Measurements from ENCODE around the gene RNF227. TPM values are rescaled to one million over a fixed set of nuclear protein-coding genes. Genes with fewer than 3 reads are reported as not detected.

Gene RNF227
- total RNA-seq, 1 donor from 2014 or later = 3.0 TPM

DNA sequence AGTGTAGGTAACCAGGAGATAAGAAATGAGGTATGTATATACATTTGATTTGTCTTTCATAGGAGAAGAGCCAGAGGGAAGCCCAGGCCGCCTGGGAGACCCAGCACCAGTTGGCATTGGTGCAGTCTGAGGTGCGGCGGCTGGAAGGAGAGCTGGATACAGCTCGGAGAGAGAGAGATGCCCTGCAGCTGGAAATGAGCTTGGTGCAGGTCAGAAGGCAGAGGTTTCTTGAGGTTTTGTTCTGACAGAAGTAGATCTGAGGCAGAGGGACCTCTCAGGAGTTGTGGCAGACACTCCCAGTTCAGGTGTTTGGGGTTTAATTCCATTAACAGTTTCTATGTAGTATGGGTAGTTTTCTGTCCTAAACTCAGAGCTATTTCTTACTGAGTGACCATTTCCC, 23.9 kb upstream of the RNF227 start:
- Mint-ChIP-seq H3K36me3 (ENCODE audit: unreplicated experiment) (peaks cover 39% of the 10 kb centered on the region), H3K9me3 (ENCODE audit: unreplicated experiment) (no peaks in the 10 kb centered on the region), H3K27me3 (ENCODE audit: unreplicated experiment) (no peaks in the 10 kb centered on the region), H3K27ac (ENCODE audit: unreplicated experiment) (no peak overlapping the region), H3K4me3 (ENCODE audit: unreplicated experiment) (no peak overlapping the region), H3K4me1 (ENCODE audit: unreplicated experiment) (peaks cover 7% of the 10 kb centered on the region)
- TF ChIP-seq, protein P1, sequence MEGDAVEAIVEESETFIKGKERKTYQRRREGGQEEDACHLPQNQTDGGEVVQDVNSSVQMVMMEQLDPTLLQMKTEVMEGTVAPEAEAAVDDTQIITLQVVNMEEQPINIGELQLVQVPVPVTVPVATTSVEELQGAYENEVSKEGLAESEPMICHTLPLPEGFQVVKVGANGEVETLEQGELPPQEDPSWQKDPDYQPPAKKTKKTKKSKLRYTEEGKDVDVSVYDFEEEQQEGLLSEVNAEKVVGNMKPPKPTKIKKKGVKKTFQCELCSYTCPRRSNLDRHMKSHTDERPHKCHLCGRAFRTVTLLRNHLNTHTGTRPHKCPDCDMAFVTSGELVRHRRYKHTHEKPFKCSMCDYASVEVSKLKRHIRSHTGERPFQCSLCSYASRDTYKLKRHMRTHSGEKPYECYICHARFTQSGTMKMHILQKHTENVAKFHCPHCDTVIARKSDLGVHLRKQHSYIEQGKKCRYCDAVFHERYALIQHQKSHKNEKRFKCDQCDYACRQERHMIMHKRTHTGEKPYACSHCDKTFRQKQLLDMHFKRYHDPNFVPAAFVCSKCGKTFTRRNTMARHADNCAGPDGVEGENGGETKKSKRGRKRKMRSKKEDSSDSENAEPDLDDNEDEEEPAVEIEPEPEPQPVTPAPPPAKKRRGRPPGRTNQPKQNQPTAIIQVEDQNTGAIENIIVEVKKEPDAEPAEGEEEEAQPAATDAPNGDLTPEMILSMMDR (IDR thresholded peaks at IDR 0.05) = no peak
- DNase-seq (ENCODE audit: extremely low spot score, unreplicated experiment) = no peak

DNA sequence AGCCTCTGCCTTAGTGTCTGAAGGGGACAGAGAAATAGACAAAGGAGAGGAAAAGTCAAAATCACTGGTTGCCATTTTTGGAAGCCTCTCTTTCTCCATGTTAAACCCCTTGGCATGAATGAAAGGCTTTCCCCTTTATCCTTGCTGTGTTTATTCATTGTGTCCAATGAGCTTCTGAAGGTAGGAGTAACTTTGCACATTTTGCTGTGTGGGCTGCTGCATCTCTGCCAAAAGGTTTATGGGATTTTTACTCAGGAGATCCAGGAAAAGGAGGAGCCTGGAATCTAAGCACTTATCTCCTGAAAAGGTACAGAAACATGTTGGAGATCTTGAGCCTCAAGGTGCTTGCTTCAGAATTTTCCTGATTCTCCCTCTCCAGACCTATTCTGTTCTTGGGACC, 19.8 kb upstream of the RNF227 start:
- Mint-ChIP-seq H3K36me3 (ENCODE audit: unreplicated experiment) (peaks cover 28% of the 10 kb centered on the region), H3K27me3 (ENCODE audit: unreplicated experiment) (no peaks in the 10 kb centered on the region), H3K4me3 (ENCODE audit: unreplicated experiment) (no peak overlapping the region), H3K27ac (ENCODE audit: unreplicated experiment) (no peak overlapping the region), H3K9me3 (ENCODE audit: unreplicated experiment) (no peaks in the 10 kb centered on the region), H3K4me1 (ENCODE audit: unreplicated experiment) (peaks cover 35% of the 10 kb centered on the region)
- TF ChIP-seq, protein P1 (IDR thresholded peaks at IDR 0.05) = no peak
- DNase-seq (ENCODE audit: extremely low spot score, unreplicated experiment) = no peak

DNA sequence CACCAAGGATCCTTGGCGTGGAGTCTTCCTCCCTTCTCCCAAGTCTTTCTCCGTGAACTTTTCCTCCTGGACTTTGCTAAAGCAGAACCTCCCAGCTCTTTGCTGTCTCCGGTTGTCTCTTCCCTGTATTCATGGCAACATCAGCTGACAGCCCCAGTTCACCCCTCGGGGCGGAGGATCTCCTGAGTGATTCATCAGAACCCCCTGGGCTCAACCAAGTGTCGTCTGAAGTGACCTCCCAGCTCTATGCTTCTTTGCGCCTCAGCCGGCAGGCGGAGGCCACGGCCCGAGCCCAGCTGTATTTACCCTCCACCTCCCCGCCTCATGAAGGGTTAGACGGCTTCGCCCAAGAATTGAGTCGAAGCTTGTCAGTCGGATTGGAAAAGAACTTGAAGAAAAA, 16.9 kb upstream of the RNF227 start:
- H3K9me3 Mint-ChIP-seq (ENCODE audit: unreplicated experiment) = no peaks in the 10 kb centered on the region
- DNase-seq (ENCODE audit: extremely low spot score, unreplicated experiment) = no peak
- H3K4me3 Mint-ChIP-seq (ENCODE audit: unreplicated experiment) = peak overlapping the region; percentile 97
- TF ChIP-seq, protein P1 (IDR thresholded peaks at IDR 0.05) = no peak
- no peaks in the 10 kb centered on the region for H3K27me3 Mint-ChIP-seq (ENCODE audit: unreplicated experiment)
- peaks cover 17% of the 10 kb centered on the region for H3K36me3 Mint-ChIP-seq (ENCODE audit: unreplicated experiment)
- H3K4me1 Mint-ChIP-seq (ENCODE audit: unreplicated experiment) = peaks cover 48% of the 10 kb centered on the region
- H3K27ac Mint-ChIP-seq (ENCODE audit: unreplicated experiment) = peak overlapping the region; percentile 95

DNA sequence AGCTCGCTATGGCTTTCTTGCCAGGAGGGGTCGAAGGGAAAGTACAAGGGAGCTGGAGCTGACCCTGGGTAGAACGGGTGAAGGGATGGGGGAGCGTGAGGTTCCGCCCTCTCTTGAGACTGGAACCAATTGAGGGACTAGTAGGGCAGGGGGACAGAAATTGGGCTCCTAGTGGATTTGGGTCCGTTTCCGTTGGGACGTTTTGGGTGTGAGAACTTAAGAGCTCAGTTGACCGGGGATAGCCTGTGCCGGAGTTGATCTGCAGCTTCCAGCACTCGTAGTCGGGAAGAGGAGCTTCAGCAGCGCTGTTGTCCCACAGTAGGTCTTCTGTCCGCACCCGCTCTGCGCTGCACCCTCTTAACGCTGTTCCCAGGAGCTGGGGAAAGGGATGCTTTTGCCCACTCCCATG, 16.4 kb upstream of the RNF227 start:
- no peaks in the 10 kb centered on the region for H3K27me3 Mint-ChIP-seq (ENCODE audit: unreplicated experiment)
- peaks cover 48% of the 10 kb centered on the region for H3K4me1 Mint-ChIP-seq (ENCODE audit: unreplicated experiment)
- H3K4me3 Mint-ChIP-seq (ENCODE audit: unreplicated experiment) = peak overlapping the region; percentile 97

DNA sequence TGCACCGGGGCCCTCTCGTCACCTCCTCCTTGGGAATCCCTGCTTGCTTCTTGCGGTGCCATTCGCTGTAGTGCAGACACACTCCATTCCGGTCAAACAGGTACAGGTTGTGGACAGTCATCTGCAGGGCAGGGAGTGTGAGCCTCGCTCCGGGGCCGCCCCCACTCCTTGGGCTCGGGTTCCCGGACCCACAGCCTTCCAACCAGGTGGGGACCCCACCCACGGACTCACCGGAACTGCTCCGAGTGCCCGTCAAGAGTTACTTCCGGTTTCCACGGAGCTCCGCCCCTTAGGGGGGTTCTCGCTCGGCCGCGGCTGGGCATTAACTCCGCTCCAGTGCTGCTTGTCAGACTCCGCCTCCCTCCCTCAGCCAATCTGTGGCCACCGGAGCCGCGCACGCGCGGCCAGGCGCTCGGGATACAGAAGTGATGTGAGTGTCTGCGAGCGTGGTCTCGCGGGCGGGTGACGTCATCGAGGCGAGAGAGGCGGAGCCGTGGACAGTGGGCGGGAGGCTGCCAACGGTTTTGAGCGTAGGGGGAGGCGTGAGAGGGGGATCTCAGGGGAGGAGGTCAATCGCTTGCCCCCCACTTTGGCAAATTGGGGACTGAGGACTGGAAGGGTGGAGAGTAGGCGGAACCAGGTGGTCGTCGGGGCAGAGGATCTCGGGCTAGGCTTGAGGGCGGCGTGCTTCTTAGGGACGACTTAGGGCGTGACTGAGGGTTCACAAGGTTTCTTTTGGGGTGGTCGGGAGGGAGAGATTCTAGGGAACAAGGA, 15.8 kb upstream of the RNF227 start, which contains the start of the genes CNTROB and TRAPPC1:
CNTROB (plus strand) TSS at position 498 of the 774 bp plus-strand sequence. CDS start 874 bp downstream, outside the sequence.
TRAPPC1 (minus strand) TSS at position 238 of the 774 bp plus-strand sequence; CDS start at position 121, 117 bp downstream.
- peak within 1 kb of the TSS; percentile 97 for H3K4me3 Mint-ChIP-seq (ENCODE audit: unreplicated experiment)
- H3K27ac Mint-ChIP-seq (ENCODE audit: unreplicated experiment) = peak within 1 kb of the TSS; percentile 95
- TF ChIP-seq, protein P1 (IDR thresholded peaks at IDR 0.05) = no peak
- peaks cover 48% of the 10 kb centered on the region for H3K4me1 Mint-ChIP-seq (ENCODE audit: unreplicated experiment)
- peaks cover 14% of the 10 kb centered on the region for H3K36me3 Mint-ChIP-seq (ENCODE audit: unreplicated experiment)
- H3K27me3 Mint-ChIP-seq (ENCODE audit: unreplicated experiment) = no peaks in the 10 kb centered on the region
- DNase-seq (ENCODE audit: extremely low spot score, unreplicated experiment) = peak; percentile 100
- H3K9me3 Mint-ChIP-seq (ENCODE audit: unreplicated experiment) = no peaks in the 10 kb centered on the region

More for the DNA sequence above, 16.4 kb upstream of the RNF227 start:
- peaks cover 17% of the 10 kb centered on the region for H3K36me3 Mint-ChIP-seq (ENCODE audit: unreplicated experiment)
- no peaks in the 10 kb centered on the region for H3K9me3 Mint-ChIP-seq (ENCODE audit: unreplicated experiment)
- TF ChIP-seq, protein P1 (IDR thresholded peaks at IDR 0.05) = no peak
- DNase-seq (ENCODE audit: extremely low spot score, unreplicated experiment) = no peak
- peak overlapping the region; percentile 95 for H3K27ac Mint-ChIP-seq (ENCODE audit: unreplicated experiment)

All from osteocyte (in vitro differentiated cells).